NB4 (cell line): Measurements from ENCODE around the gene SLC35E4.

Source experiments
- CTCF ChIP-seq: IDR thresholded peaks from one replicate; pipeline ENCODE4 v1.5.1; 2012; ENCODE audit warnings: low read depth, low read length
- TF ChIP-seq, protein P1 (sequence below): IDR thresholded peaks from 2 replicates; pipeline ENCODE4 v1.6.1; 2011; ENCODE audit warnings: low read depth, low read length

GRCh38 chr22:30614268-30614667 is 21.3 kb upstream of the SLC35E4 start:
- TF ChIP-seq CTCF: no peak
- TF ChIP-seq, protein P1, sequence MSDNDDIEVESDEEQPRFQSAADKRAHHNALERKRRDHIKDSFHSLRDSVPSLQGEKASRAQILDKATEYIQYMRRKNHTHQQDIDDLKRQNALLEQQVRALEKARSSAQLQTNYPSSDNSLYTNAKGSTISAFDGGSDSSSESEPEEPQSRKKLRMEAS: no peak
